Measurements from ENCODE around the gene NDOR1. TPM values are rescaled to one million over a fixed set of nuclear protein-coding genes. Genes with fewer than 3 reads are reported as not detected.
A peak's percentile ranks its signal among the peaks of the same experiment; 100 is the strongest.

Gene NDOR1
- total and polyA plus RNA-seq, 8 donors: 9.1 to 19.5 (median 11.1) TPM

DNA sequence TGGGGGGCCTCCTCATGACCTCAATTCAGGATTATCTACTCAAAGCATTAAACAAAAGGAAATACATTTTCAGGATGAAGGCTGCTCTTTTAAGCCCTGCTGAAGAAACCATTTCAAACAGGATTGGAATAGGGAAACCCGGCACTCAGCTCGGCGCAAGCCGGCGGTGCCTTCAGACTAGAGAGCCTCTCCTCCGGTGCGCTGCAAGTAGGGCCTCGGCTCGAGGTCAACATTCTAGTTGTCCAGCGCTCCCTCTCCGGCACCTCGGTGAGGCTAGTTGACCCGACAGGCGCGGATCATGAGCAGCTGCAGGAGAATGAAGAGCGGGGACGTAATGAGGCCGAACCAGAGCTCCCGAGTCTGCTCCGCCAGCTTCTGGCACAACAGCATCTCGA is 772 bp upstream of the NDOR1 start:
- Histone ChIP-seq H3K9me3 (no peaks in the 10 kb centered on the region), H3K4me3 (peak overlapping the region; percentile 96 to 99), H3K36me3 (peaks cover 0 to 15% of the 10 kb centered on the region in 2 donors), H3K4me1 (peaks cover 21 to 64% of the 10 kb centered on the region in 2 donors), H3K27me3 (peaks cover 0 to under 1% of the 10 kb centered on the region in 2 donors), H3K27ac (peak overlapping the region in 1 of 2 donors; percentile 86)
- ATAC-seq (no peak), DNase-seq (no peak)
- TF ChIP-seq, protein P1, sequence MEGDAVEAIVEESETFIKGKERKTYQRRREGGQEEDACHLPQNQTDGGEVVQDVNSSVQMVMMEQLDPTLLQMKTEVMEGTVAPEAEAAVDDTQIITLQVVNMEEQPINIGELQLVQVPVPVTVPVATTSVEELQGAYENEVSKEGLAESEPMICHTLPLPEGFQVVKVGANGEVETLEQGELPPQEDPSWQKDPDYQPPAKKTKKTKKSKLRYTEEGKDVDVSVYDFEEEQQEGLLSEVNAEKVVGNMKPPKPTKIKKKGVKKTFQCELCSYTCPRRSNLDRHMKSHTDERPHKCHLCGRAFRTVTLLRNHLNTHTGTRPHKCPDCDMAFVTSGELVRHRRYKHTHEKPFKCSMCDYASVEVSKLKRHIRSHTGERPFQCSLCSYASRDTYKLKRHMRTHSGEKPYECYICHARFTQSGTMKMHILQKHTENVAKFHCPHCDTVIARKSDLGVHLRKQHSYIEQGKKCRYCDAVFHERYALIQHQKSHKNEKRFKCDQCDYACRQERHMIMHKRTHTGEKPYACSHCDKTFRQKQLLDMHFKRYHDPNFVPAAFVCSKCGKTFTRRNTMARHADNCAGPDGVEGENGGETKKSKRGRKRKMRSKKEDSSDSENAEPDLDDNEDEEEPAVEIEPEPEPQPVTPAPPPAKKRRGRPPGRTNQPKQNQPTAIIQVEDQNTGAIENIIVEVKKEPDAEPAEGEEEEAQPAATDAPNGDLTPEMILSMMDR (IDR thresholded peaks at IDR 0.05): no peak
- intact Hi-C loops (cut with DNase I): no loop called here

DNA sequence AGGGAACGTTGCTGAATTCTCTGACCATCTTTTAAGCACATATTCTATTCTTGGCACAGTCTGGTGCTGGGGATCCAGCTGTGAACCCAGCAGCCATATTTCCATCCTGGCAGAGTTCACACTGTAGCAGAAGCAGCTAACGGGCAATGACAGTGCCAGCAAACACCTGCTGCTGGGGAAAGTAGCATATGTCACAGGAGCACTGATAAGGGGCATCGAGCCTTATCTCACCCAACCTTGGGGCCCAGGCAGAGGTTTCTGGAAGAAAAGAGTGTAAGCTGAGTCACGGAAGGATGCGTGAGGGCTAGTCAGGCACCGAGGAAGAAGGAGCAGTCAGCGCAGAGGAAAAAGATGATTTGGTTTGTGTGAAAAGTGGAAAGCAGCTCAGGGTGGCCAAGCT is 1.1 kb downstream of the NDOR1 start:
- no peak for ATAC-seq
- intact Hi-C loops (cut with DNase I): no loop called here
- H3K36me3 ChIP-seq: peaks cover 0 to 23% of the 10 kb centered on the region in 2 donors
- peaks cover 21 to 56% of the 10 kb centered on the region in 2 donors for H3K4me1 ChIP-seq
- no peaks in the 10 kb centered on the region for H3K27me3 ChIP-seq
- DNase-seq: no peak
- TF ChIP-seq, protein P1 (IDR thresholded peaks at IDR 0.05): no peak
- no peaks in the 10 kb centered on the region for H3K9me3 ChIP-seq
- peak overlapping the region in 1 of 2 donors; percentile 96 for H3K4me3 ChIP-seq
- H3K27ac ChIP-seq: no peak overlapping the region

DNA sequence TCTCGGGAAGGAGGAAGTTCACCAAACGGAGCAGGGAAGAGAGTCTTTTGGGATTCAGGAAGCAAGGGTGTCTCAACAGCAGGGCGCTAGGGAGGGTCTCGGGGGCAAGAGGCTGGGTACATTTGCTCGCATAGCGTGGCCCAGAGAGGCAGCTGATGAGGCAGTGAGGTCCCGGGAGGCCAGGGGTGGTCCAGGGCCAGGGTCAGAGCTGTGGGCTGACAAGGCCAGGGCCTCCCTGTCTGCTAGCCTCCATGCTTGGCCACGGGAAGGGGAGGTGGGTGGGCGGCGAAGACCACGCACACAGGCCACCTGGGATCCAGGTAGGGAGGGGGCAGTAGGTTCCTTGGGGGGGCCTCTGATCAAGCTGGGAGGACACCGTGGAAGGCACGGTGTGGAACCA is 6.0 kb downstream of the NDOR1 start:
- intact Hi-C loops (cut with DNase I): no loop called here
- H3K9me3 ChIP-seq: no peaks in the 10 kb centered on the region

GRCh38 chr9:137212520-137212919 is 7.0 kb downstream of the NDOR1 start:
- ATAC-seq (no peak), DNase-seq (no peak)
- Histone ChIP-seq H3K4me1 (peaks cover 2 to 12% of the 10 kb centered on the region in 2 donors), H3K27ac (no peak overlapping the region), H3K4me3 (no peak overlapping the region), H3K9me3 (no peaks in the 10 kb centered on the region), H3K27me3 (no peaks in the 10 kb centered on the region), H3K36me3 (peaks cover 0 to 56% of the 10 kb centered on the region in 2 donors)
- TF ChIP-seq, protein P1 (IDR thresholded peaks at IDR 0.05): no peak
- intact Hi-C loops (cut with DNase I): no loop called here

More for the DNA sequence above, 6.0 kb downstream of the NDOR1 start:
- Histone ChIP-seq H3K4me1 (peaks cover 2 to 14% of the 10 kb centered on the region in 2 donors), H3K4me3 (no peak overlapping the region), H3K27me3 (no peaks in the 10 kb centered on the region), H3K27ac (no peak overlapping the region), H3K36me3 (peaks cover 0 to 55% of the 10 kb centered on the region in 2 donors)
- DNase-seq (no peak), ATAC-seq (no peak)
- TF ChIP-seq, protein P1 (IDR thresholded peaks at IDR 0.05): no peak

GRCh38 chr9:137213160-137214060 is 7.9 kb downstream of the NDOR1 start:
- Histone ChIP-seq H3K9me3 (no peaks in the 10 kb centered on the region), H3K27ac (no peak overlapping the region), H3K4me3 (no peak overlapping the region), H3K4me1 (peaks cover 7 to 17% of the 10 kb centered on the region in 2 donors), H3K36me3 (peaks cover 0 to 52% of the 10 kb centered on the region in 2 donors), H3K27me3 (no peaks in the 10 kb centered on the region)
- TF ChIP-seq, protein P1 (IDR thresholded peaks at IDR 0.05): no peak
- intact Hi-C loops (cut with DNase I): no loop called here
- ATAC-seq (no peak), DNase-seq (no peak)
